HCT116 (cell line): Measurements from ENCODE around the gene GUCY2D. TPM values are rescaled to one million over a fixed set of nuclear protein-coding genes. Genes with fewer than 3 reads are reported as not detected.

Source experiments
- ATAC-seq: fragments of 200-7000 bp; cut with Tn5 transposase; 2 replicates; pipeline ENCODE4 v1.9.1; 2020; ENCODE audit warnings: mild to moderate bottlenecking, moderate library complexity
- BruUV-seq: library from RNA; stranded (reverse); fragments of 400-500 nt; replicated peaks from 2 replicates; lab custom pipeline; 2021; lab: Mats Ljungman, UMichigan
- CTCF ChIA-PET: fragments of 300-600 bp; sonication (Branson Sonifier 250); formaldehyde crosslinking; loops from one replicate; lab custom pipeline; 2021; ENCODE audit warnings: antibody characterized with exemption; lab: Charles Lee
- POLR2A ChIA-PET: fragments of 300-600, 350-600 bp; sonication (Branson Sonifier 250); formaldehyde crosslinking; loops from one replicate; lab custom pipeline; 2021; ENCODE audit warnings: antibody characterized with exemption; lab: Charles Lee
- RAD21 ChIA-PET, 2 experiments: fragments of 300-600 bp; sonication (Branson Sonifier 250); formaldehyde crosslinking; loops; one replicate each; lab custom pipeline; 2023; ENCODE audit warnings: low total read pairs in 2 of 2; ENCODE audit not compliant: uncharacterized antibody in 2 of 2, unreplicated experiment in 2 of 2, low non-redundant PET in 1 of 2; lab: Charles Lee
- DNase-seq: peaks from one replicate; pipeline ENCODE4 v3.0.0-alpha.2; 2010; ENCODE audit warnings: low read depth, low spot score
- H2AFZ ChIP-seq: fragments of 200-600 bp; shearing (Covaris generic), sonication (generic); 2 replicates; pipeline ENCODE4 v1.6.1; 2017; ENCODE audit warnings: low read depth, mixed run types, mixed read lengths, antibody characterized with exemption, low read length; ENCODE audit not compliant: poor library complexity, severe bottlenecking
- H3K27ac ChIP-seq: 2 replicates; pipeline ENCODE4 v1.5.1; 2012; ENCODE audit warnings: low read depth, low read length
- H3K27me3 ChIP-seq: fragments of 200-600 bp; sonication (generic); 2 replicates; pipeline ENCODE4 v1.6.1; 2016; ENCODE audit warnings: mixed run types, low read length, mixed read lengths; ENCODE audit not compliant: insufficient read depth
- H3K36me3 ChIP-seq, 2 experiments: fragments of 200-500 bp in 1 of 2; fragments of 200-600 bp in 1 of 2; sonication (Bioruptor generic) in 1 of 2; sonication (generic) in 1 of 2; 2 replicates each; pipeline versions ENCODE4 v1.5.1 to v1.6.1; 2014 to 2016; ENCODE audit warnings: low read length in 2 of 2, inconsistent platforms in 1 of 2, mixed read lengths in 1 of 2, mixed run types in 1 of 2; ENCODE audit not compliant: insufficient read depth in 2 of 2, control insufficient read depth in 1 of 2
- H3K4me1 ChIP-seq, 2 experiments: fragments of 200-600 bp in 1 of 2; sonication (generic) in 1 of 2; 2 replicates each; pipeline versions ENCODE4 v1.5.1 to v1.6.1; 2012 to 2017; ENCODE audit warnings: low read length in 2 of 2, inconsistent platforms in 1 of 2, mild to moderate bottlenecking in 1 of 2, mixed read lengths in 1 of 2, mixed run types in 1 of 2, moderate library complexity in 1 of 2; ENCODE audit not compliant: insufficient read depth in 2 of 2, control insufficient read depth in 1 of 2
- H3K4me2 ChIP-seq: fragments of 200-600 bp; sonication (generic); 2 replicates; pipeline ENCODE4 v1.6.1; 2017; ENCODE audit warnings: mixed run types, low read length, mixed read lengths
- H3K4me3 ChIP-seq, 2 experiments: fragments of 200-600 bp in 1 of 2; sonication (generic) in 1 of 2; replicated peaks in 1 of 2; 2 replicates each; pipeline ENCODE4 v1.5.1; 2011 to 2016; ENCODE audit warnings: low read length in 2 of 2, control low read depth in 1 of 2, low read depth in 1 of 2, mild to moderate bottlenecking in 1 of 2, mixed read lengths in 1 of 2, mixed run types in 1 of 2
- H3K79me2 ChIP-seq: fragments of 200-600 bp; sonication (generic); 2 replicates; pipeline ENCODE4 v1.6.1; 2017; ENCODE audit warnings: mild to moderate bottlenecking, mixed run types, low read length, moderate library complexity, mixed read lengths; ENCODE audit not compliant: insufficient read depth
- H3K9ac ChIP-seq: fragments of 200-600 bp; sonication (generic); 2 replicates; pipeline ENCODE4 v1.6.1; 2016; ENCODE audit warnings: low read length, mixed read lengths
- H3K9me2 ChIP-seq: fragments of 200-600 bp; sonication (generic), shearing (Covaris generic); 2 replicates; pipeline ENCODE4 v1.6.1; 2017; ENCODE audit warnings: mixed run types, mild to moderate bottlenecking, moderate library complexity; ENCODE audit not compliant: insufficient read depth
- H3K9me3 ChIP-seq, 2 experiments: fragments of 200-500 bp in 1 of 2; fragments of 200-600 bp in 1 of 2; sonication (Bioruptor generic) in 1 of 2; sonication (generic) in 1 of 2; 2 replicates each; pipeline ENCODE4 v1.6.1; 2014 to 2017; ENCODE audit warnings: low read length in 2 of 2, mixed read lengths in 2 of 2, inconsistent platforms in 1 of 2, low read depth in 1 of 2, mild to moderate bottlenecking in 1 of 2, mixed run types in 1 of 2, moderate library complexity in 1 of 2; ENCODE audit not compliant: control insufficient read depth in 1 of 2, insufficient read depth in 1 of 2
- H4K20me1 ChIP-seq: fragments of 200-600 bp; sonication (generic), shearing (Covaris generic); 2 replicates; pipeline ENCODE4 v1.6.1; 2017; ENCODE audit warnings: mixed run types, mild to moderate bottlenecking, moderate library complexity; ENCODE audit not compliant: insufficient read depth
- CTCF ChIP-seq, 3 experiments: fragments of 200-600 bp in 1 of 3; sonication (generic) in 1 of 3; IDR thresholded peaks in 2 of 3; conservative IDR thresholded peaks in 1 of 3; 2 replicates each; pipeline ENCODE4 v1.5.1; 2012 to 2017; ENCODE audit warnings: low read depth in 2 of 3, low read length in 2 of 3, antibody characterized with exemption in 1 of 3, borderline replicate concordance in 1 of 3, control low read depth in 1 of 3, mild to moderate bottlenecking in 1 of 3, mixed read lengths in 1 of 3, mixed run types in 1 of 3, moderate library complexity in 1 of 3; ENCODE audit not compliant: insufficient read depth in 1 of 3
- ELF1 ChIP-seq: IDR thresholded peaks from 2 replicates; pipeline ENCODE4 v1.6.1; 2012; ENCODE audit warnings: low read depth, borderline replicate concordance
- EZH2 ChIP-seq: fragments of 200-600 bp; sonication (generic); IDR thresholded peaks from 2 replicates; pipeline ENCODE4 v1.6.1; 2017; ENCODE audit warnings: antibody characterized with exemption, mixed run types
- POLR2A ChIP-seq: IDR thresholded peaks from 2 replicates; pipeline ENCODE4 v1.7.0; 2011; ENCODE audit warnings: borderline replicate concordance; ENCODE audit not compliant: insufficient read depth, insufficient read length; ENCODE audit errors: extremely low read depth
- POLR2AphosphoS5 ChIP-seq: IDR thresholded peaks from 2 replicates; pipeline ENCODE4 v1.6.1; 2011; ENCODE audit warnings: mild to moderate bottlenecking, low read depth, low read length, moderate library complexity
- RAD21 ChIP-seq: IDR thresholded peaks from 2 replicates; pipeline ENCODE4 v1.6.1; 2012; ENCODE audit warnings: low read depth, mild to moderate bottlenecking
- SIN3A ChIP-seq: IDR thresholded peaks from 2 replicates; pipeline ENCODE4 v1.6.1; 2012; ENCODE audit warnings: low read depth
- SP1 ChIP-seq: IDR thresholded peaks from 2 replicates; pipeline ENCODE4 v1.6.1; 2012; ENCODE audit warnings: low read depth
- TCF7L2 ChIP-seq: IDR thresholded peaks from 2 replicates; pipeline ENCODE4 v1.7.0; 2011; ENCODE audit warnings: borderline replicate concordance, inconsistent platforms; ENCODE audit not compliant: insufficient read depth, insufficient read length; ENCODE audit errors: extremely low read depth
- ZNF274 ChIP-seq: fragments of 200-500 bp; sonication (Bioruptor generic); IDR thresholded peaks from 2 replicates; pipeline ENCODE4 v1.6.1; 2014; ENCODE audit warnings: mild to moderate bottlenecking, low read depth, low read length, inconsistent platforms
- intact Hi-C: fragments of 100-400 bp; cut with micrococcal nuclease; formaldehyde crosslinking; loops from 2 replicates; pipeline ENCODE4 v1.10.0; 2022
- total RNA-seq: library from RNA; stranded (reverse); gene quantifications from one replicate; pipeline ENCODE4 v1.2.1, GENCODE V29; 2021; ENCODE audit not compliant: unreplicated experiment
- TF ChIP-seq, protein P1 (sequence below): IDR thresholded peaks from 2 replicates; pipeline ENCODE4 v1.6.1; 2012

The GUCY2D gene
- total RNA-seq, 1 experiment from 2014 or later = 1.4 TPM

DNA sequence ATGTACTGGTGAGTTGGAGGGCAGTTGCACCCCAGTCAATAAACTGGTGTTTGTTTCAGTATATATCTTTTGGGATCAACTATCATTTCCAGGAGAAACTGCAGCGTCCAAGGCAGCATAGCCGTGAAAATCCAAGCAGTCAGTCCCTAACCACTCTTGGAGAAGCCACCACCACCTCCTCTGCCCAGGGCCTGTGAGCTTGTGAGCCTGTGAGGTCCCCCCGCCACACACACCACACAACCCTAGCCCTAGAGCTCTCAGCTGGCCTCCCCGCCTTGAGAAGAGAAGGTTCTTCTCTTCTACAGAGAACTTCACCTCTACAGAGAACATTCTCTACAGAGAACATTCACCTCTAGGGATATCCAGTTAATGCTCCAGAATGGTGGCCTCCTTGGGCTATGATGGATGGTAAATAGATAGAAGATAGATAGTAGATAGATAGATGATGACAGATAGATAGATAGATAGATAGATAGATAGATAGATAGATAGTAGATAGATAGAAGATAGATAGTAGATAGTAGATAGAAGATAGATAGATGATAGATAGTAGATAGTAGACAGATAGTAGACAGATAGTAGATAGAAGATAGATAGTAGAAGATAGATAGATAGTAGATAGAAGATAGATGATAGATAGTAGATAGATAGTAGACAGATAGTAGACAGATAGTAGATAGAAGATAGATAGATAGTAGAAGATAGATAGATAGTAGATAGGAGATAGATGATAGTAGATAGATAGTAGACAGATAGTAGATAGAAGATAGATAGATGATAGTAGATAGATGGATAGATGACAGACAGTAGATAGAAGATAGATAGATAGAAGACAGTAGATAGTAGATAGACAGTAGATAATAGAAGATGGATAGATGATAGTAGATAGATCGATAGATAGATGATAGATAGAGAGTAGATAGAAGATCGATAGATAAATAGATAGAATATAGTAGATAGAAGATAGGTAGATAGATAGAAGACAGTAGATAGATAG, 50.1 kb downstream of the GUCY2D start:
- H3K9ac ChIP-seq = no peak overlapping the region
- DNase-seq (no peak), ATAC-seq (no peak)
- intact Hi-C loops = no loop called here
- no peaks in the 10 kb centered on the region for H3K36me3 ChIP-seq
- H3K4me1 ChIP-seq = peaks cover 0 to 5% of the 10 kb centered on the region in 2 experiments; a peak in 1 of 4 replicates
- RAD21 ChIA-PET = no interaction called here
- H3K4me3 ChIP-seq = no peak overlapping the region
- no peaks in the 10 kb centered on the region for H4K20me1 ChIP-seq
- CTCF ChIA-PET = interaction anchor here (1.6 kb wide), 1 partner anchor 11 kb away, joined by 4 read pairs; no protein-coding TSS in a partner anchor
- TF ChIP-seq CTCF (IDR thresholded peaks at IDR 0.05 in 2 of 3, conservative IDR thresholded peaks at IDR 0.05 in 1 of 3; ENCODE audit: borderline replicate concordance in 1 of 3, insufficient read depth in 1 of 3, low read depth in 2 of 3, low read length in 2 of 3) = no peak
- TF ChIP-seq SP1 = no peak
- no peak for TF ChIP-seq EZH2
- TF ChIP-seq, protein P1, sequence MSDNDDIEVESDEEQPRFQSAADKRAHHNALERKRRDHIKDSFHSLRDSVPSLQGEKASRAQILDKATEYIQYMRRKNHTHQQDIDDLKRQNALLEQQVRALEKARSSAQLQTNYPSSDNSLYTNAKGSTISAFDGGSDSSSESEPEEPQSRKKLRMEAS = no peak
- no peak for TF ChIP-seq POLR2A
- no peak for TF ChIP-seq TCF7L2
- no peak for TF ChIP-seq SIN3A
- TF ChIP-seq ELF1 = no peak
- no peak for TF ChIP-seq POLR2AphosphoS5
- TF ChIP-seq ZNF274 = no peak
- TF ChIP-seq RAD21 = no peak
- no peak overlapping the region for H2AFZ ChIP-seq
- H3K9me2 ChIP-seq = no peaks in the 10 kb centered on the region
- POLR2A ChIA-PET = no interaction called here
- no peaks in the 10 kb centered on the region for H3K9me3 ChIP-seq
- H3K4me2 ChIP-seq = no peak overlapping the region
- H3K27me3 ChIP-seq = no peaks in the 10 kb centered on the region
- no peak overlapping the region for H3K27ac ChIP-seq
- H3K79me2 ChIP-seq = no peaks in the 10 kb centered on the region
- no TSS peak for BruUV-seq
